MM.1S (cell line): ENCODE results near the gene KCND3.

ENCODE experiments used
- CTCF ChIP-seq: fragments of 300-600 bp; sonication (generic); IDR thresholded peaks from 2 replicates; pipeline ENCODE4 v1.5.1; 2016; ENCODE audit warnings: antibody characterized with exemption, low read length, mixed read lengths
- EZH2 ChIP-seq: fragments of 300-600 bp; sonication (generic); optimal IDR thresholded peaks from 2 replicates; pipeline ENCODE3; 2017; ENCODE audit warnings: low read depth, mild to moderate bottlenecking, antibody characterized with exemption, low read length, mixed read lengths
- EZH2phosphoT487 ChIP-seq: fragments of 300-600 bp; sonication (generic); IDR thresholded peaks from 2 replicates; pipeline ENCODE4 v1.6.1; 2018; ENCODE audit warnings: antibody characterized with exemption, low read length

- TF ChIP-seq CTCF (no peak), EZH2 (no peak), EZH2phosphoT487 (no peak)
Measured at GRCh38 chr1:111961016-111961415, 28.5 kb downstream of the KCND3 start.
